RWPE2 (cell line): ENCODE measurements around the gene SETD1B.

Source experiments
- ATAC-seq: fragments of 200-7000 bp; cut with Tn5 transposase; 3 replicates; pipeline ENCODE4 v1.9.1; 2021; ENCODE audit warnings: low read depth
- DNase-seq: peaks from one replicate; pipeline ENCODE4 v3.0.0-alpha.2; 2020; ENCODE audit warnings: low spot score
- H3K27ac ChIP-seq: fragments of 450-650 bp; 2 replicates; pipeline ENCODE4 v1.5.1; 2017; ENCODE audit warnings: mild to moderate bottlenecking; ENCODE audit not compliant: poor library complexity, severe bottlenecking
- H3K27me3 ChIP-seq: fragments of 250-450 bp; sonication (Bioruptor Pico); 2 replicates; pipeline ENCODE4 v1.5.1; 2021; ENCODE audit warnings: mild to moderate bottlenecking, moderate library complexity; ENCODE audit not compliant: insufficient read depth, poor library complexity, severe bottlenecking
- H3K36me3 ChIP-seq: fragments of 250-450 bp; sonication (Bioruptor Pico); 2 replicates; pipeline ENCODE4 v1.5.1; 2020; ENCODE audit warnings: low read depth, mild to moderate bottlenecking, moderate library complexity
- H3K4me1 ChIP-seq: fragments of 250-450 bp; sonication (Bioruptor Pico); 2 replicates; pipeline ENCODE4 v1.5.1; 2021; ENCODE audit warnings: mild to moderate bottlenecking, moderate library complexity; ENCODE audit not compliant: insufficient read depth, poor library complexity, severe bottlenecking
- H3K4me3 ChIP-seq: fragments of 250-450 bp; sonication (Bioruptor Pico); 2 replicates; pipeline ENCODE4 v1.5.1; 2021; ENCODE audit warnings: mild to moderate bottlenecking, moderate library complexity; ENCODE audit not compliant: severe bottlenecking
- H3K9me3 ChIP-seq: fragments of 250-450 bp; sonication (Bioruptor Pico); 2 replicates; pipeline ENCODE4 v1.5.1; 2021; ENCODE audit warnings: mild to moderate bottlenecking, moderate library complexity; ENCODE audit not compliant: severe bottlenecking
- CTCF ChIP-seq: fragments of 450-650 bp; IDR thresholded peaks from one replicate; pipeline ENCODE4 v1.5.1; 2017; ENCODE audit warnings: mild to moderate bottlenecking, moderate library complexity; ENCODE audit not compliant: poor library complexity, severe bottlenecking

The SETD1B gene

GRCh38 chr12:121822393-121823100, 18.7 kb downstream of the SETD1B start:
- DNase-seq, result peak; percentile 55
- no peak overlapping the region for H3K4me3 ChIP-seq
- no peaks in the 10 kb centered on the region for H3K27me3 ChIP-seq
- H3K27ac ChIP-seq, result no peak overlapping the region
- no peak for TF ChIP-seq CTCF
- peaks cover 53% of the 10 kb centered on the region for H3K36me3 ChIP-seq
- ATAC-seq, result no peak
- no peaks in the 10 kb centered on the region for H3K9me3 ChIP-seq
- H3K4me1 ChIP-seq, result no peaks in the 10 kb centered on the region

GRCh38 chr12:121823101-121823726, 19.4 kb downstream of the SETD1B start:
- DNase-seq (peak; percentile 66), ATAC-seq (no peak)
- H3K4me1 ChIP-seq, result no peaks in the 10 kb centered on the region
- H3K27ac ChIP-seq, result no peak overlapping the region
- no peak overlapping the region for H3K4me3 ChIP-seq
- H3K9me3 ChIP-seq, result no peaks in the 10 kb centered on the region
- peaks cover 53% of the 10 kb centered on the region for H3K36me3 ChIP-seq
- no peaks in the 10 kb centered on the region for H3K27me3 ChIP-seq
- TF ChIP-seq CTCF, result peak; percentile 8

- no peak for DNase-seq
Observed at GRCh38 chr12:121823727-121824115, 19.9 kb downstream of the SETD1B start.

GRCh38 chr12:121825041-121825523, 21.3 kb downstream of the SETD1B start:
- no peaks in the 10 kb centered on the region for H3K27me3 ChIP-seq
- TF ChIP-seq CTCF, result no peak
- no peaks in the 10 kb centered on the region for H3K4me1 ChIP-seq
- H3K27ac ChIP-seq, result no peak overlapping the region
- peak; percentile 54 for DNase-seq
- ATAC-seq, result no peak
- H3K9me3 ChIP-seq, result no peaks in the 10 kb centered on the region
- no peak overlapping the region for H3K4me3 ChIP-seq
- H3K36me3 ChIP-seq, result peaks cover 50% of the 10 kb centered on the region

More at GRCh38 chr12:121823727-121824115, 19.9 kb downstream of the SETD1B start:
- no peak for ATAC-seq
- TF ChIP-seq CTCF, result no peak
- no peaks in the 10 kb centered on the region for H3K9me3 ChIP-seq
- H3K4me1 ChIP-seq, result no peaks in the 10 kb centered on the region
- H3K36me3 ChIP-seq, result peaks cover 53% of the 10 kb centered on the region
- no peak overlapping the region for H3K27ac ChIP-seq
- H3K4me3 ChIP-seq, result no peak overlapping the region
- no peaks in the 10 kb centered on the region for H3K27me3 ChIP-seq
